ENCODE measurements around the gene APOBEC3A.

The APOBEC3A gene

GRCh38 chr22:38957046-38957770 is at the start of gene APOBEC3A:
Gene APOBEC3A (plus strand): TSS chr22:38957609. CDS start chr22:38957692, 83 bp downstream.
- no peak for DNase-seq

GRCh38 chr22:38907767-38908166 is 49.6 kb upstream of the APOBEC3A start:
- no peak for DNase-seq

DNA sequence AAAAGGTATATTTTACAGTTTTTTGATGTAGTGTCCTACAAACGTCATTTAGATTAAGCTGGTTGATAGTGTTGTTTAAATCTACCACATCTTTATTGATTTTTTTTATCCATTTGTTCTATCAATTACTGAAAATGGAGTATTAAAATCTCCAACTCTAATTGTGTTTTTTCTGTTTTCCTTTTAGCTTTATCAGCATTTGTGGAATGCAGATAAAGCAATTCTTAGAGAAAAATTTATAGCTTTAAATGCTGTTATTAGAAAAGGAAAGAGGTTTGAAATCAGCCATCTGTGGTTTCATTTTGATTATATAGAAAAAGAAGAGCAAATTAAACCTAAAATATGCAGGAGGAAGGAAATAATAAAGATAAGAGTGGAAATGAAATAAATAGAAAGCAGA is 46.0 kb upstream of the APOBEC3A start:
- no peak for DNase-seq

DNA sequence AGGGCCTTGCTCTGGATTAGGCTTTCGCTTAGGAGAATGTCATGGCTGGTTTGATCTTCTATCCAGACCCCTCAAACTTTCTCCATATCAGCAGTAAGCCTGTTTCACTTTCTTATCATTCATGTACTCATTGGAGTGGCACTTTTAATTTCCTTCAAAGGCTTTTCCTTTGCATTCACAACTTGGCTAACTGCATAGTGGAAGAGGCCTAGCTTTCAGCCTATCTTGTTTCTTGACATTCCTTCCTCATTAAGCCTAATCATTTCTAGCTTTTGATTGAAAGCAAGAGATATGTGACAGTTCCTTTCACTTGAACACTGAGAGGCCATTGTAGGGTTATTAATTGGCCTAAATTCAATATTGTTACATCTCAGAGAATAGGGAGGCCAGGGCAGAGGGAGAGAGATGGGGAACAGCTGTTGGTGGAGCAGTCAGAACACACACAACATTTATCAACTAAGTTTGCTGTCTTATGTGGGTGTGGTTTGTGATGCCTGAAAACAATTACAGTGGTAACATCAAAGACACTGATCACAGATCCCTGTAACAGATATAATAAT is 37.7 kb upstream of the APOBEC3A start:
- peak; percentile 83 for DNase-seq

DNA sequence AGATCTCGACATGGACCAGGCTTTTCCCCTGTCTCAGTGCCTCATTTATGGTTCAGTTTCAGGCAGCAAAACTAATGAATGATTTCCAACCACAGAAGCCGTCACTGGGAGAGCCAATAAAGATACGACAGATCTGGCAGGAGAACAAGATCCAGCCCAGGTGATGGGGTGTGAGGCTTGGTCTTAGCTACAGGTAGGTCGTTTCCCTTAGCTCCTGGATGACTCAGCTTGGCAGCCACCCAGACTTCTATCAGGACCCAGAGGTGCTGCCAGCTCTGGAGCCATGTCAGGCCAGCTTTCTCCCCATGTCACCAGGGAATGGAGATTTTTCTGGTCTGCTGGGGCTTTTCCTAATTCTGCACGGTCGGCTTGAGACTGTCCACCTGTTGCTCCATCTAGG is 36.3 kb upstream of the APOBEC3A start:
- DNase-seq = no peak

GRCh38 chr22:38921806-38922205 is 35.6 kb upstream of the APOBEC3A start:
- DNase-seq = no peak

DNA sequence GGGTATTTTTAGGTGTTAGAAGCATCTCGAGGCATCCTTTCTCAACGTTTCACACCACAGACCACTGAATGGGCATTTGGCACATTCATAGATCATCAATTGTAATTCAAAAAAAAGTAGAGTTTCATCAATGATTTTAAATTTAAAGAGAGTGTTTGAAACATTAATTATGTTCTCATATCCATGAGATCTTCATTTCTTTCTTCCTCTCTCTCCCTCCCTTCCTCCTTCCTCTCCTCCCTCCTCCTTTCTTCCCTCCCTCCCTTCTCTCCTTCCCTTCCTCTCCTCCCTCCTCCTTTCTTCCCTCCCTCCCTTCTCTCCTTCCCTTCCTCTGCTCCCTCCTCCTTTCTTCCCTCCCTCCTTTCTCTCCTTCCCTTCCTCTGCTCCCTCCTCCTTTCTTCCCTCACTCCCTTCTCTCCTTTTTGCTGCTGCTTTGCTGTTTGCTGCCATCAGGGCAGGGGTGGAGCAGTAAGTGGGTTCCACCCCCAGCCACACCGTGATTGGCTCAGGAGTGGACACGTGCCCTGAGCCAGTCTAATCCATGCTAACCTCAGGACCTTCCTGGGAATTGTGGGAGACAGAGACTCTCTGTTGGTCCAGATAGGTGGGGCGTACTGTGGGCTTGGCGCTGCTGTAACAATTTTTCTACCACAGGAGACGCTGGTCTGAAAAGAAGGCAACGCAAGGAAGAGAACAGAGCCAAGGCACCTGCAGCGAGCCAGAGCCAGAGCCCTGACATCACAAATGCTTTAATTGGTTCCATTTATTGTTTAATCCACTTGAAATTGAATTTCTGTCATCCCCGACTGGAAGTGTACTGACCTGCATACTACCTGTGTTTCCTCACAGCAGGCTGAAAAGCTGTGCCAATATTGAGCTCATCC is 33.7 kb upstream of the APOBEC3A start:
- peak; percentile 78 for DNase-seq

- DNase-seq = peak; percentile 87
Measured at GRCh38 chr22:38924347-38924952, 33.0 kb upstream of the APOBEC3A start.

GRCh38 chr22:38925571-38926041 is 31.8 kb upstream of the APOBEC3A start:
- no peak for DNase-seq

- peak; percentile 86 for DNase-seq
Measured at GRCh38 chr22:38927033-38927781, 30.2 kb upstream of the APOBEC3A start.

DNA sequence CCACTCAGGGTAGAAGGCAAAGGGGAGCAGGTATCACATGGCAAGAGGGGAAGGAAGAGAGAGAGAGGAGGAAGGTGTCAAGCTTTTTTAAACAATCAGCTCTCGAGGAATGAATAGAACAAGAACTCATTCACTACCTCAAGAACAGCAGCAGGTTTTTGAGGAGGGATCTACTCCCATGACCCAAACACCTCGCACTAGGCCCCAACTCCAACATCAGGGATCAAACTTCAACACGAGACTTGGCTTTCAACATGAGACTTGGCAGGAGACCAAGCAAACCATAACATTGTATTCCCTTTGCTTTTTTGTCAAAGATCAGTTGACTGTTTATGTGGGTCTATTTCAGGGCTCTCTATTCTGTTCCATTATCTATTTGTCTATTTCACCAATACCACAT is 26.9 kb upstream of the APOBEC3A start:
- no peak for DNase-seq

DNA sequence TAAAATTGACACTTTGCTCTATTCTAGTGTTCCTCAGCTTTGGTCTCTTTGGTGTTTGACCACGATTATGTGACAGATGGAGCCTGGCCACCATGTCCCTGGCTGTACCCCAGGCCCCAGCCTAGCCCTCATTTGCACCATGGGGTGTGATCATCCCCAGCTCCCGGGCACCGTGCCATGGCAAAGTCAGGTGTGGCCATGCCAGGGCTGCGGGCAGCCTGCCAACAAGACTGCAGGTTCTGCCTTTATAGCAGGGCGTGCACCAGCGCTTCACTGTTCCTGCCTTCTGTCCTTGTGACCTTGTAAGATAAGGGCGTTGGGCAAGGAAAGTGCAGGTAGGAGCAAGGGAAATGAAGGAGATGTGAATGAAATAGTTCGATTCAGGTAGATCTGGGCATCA is 22.4 kb upstream of the APOBEC3A start:
- no peak for DNase-seq

- DNase-seq = no peak
Measured at GRCh38 chr22:38935616-38936015, 21.8 kb upstream of the APOBEC3A start.

GRCh38 chr22:38936562-38936961 is 20.8 kb upstream of the APOBEC3A start:
- no peak for DNase-seq

GRCh38 chr22:38937036-38937435 is 20.4 kb upstream of the APOBEC3A start:
- no peak for DNase-seq

GRCh38 chr22:38937541-38937940 is 19.9 kb upstream of the APOBEC3A start:
- no peak for DNase-seq

- DNase-seq = no peak
Measured at GRCh38 chr22:38938221-38938620, 19.2 kb upstream of the APOBEC3A start.

DNA sequence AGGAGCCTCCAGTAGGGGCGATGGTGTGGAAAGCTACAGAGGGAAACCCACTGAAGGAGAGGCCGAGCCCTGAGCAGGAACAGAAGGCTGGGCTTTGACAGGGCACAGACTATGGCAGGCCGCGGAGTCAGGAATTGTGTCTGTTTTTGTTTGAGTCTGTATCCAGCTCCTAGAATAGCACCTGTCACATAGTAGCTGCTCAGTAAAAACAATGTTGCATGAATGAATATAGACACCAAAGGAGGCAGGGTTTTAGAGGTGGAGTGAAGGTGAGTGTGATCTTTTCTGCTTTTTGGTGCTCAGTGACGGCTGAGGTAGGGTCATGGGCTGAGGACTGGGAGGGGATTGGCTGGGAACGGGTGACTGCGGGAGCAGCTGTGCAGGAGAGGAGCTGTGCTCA is 18.5 kb upstream of the APOBEC3A start:
- no peak for DNase-seq

DNA sequence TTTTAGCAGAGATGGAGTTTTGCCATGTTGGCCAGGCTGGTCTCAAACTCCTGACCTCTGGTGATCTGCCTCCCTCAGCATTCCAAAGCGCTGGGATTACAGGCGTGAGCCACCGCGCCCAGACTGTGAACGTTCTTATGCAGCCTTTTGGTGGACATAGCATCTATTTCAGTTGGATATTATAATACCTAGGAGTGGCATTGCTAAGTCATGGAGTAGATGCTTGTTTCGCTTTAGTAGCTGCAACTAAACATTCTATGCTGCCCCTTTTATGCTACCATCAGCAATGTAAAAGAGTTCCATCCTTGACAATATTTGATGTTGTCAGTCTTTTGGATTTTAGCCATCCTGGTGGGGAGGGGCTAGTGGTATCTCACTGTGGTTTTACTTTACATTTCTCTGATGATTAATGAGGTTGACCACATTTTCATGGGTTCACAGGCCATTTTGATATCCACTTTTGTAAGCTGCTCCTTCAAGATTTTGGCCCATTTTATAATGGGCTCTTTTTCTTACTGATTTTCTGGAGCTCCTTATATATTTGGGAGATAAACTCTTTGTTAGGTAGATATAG is 16.5 kb upstream of the APOBEC3A start:
- no peak for DNase-seq

DNA sequence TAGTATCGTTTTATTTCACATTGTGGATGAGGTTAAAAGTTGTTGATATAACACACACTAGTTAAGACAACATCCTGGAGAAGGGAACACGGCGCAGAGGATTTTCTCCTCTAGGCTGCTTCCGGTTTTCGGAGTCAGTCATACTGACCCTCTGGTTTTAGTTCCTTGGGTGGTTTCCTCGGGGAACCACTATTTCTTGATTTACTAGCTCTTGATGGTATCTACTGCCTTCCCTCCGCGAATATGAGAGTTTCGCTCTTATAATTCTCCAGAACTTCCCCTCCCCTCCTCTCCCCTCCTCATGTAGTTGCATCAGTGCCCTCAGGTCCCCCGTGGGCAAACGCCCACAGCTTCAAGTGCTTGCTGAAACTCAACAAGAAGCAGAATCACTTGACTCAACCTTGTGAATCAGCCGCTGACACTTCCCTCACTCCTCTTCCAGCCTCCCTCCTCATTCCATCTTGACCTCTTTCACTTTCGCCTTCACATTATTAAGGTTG is 15.9 kb upstream of the APOBEC3A start:
- no peak for DNase-seq

GRCh38 chr22:38942702-38943101 is 14.7 kb upstream of the APOBEC3A start:
- DNase-seq = no peak

DNA sequence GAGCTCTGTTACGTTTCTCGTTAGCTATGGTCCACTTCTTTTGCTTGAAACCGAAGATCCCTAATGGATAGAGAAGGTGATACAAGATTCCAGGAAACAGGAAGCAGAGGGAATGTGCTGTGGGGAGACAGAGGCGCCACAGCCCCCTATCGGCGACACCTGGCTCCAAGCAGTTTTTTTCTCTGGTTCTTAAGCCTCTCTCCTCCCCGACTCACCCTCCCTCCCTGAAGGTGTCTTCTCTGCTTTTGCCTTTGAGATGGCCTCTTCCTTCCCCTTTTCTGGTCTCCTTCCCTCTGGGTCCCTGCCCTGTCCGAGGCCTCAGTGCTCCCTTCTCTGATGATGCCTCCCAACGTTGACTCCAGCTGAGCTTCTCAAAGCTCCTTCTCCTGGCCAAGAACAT is 14.2 kb upstream of the APOBEC3A start:
- DNase-seq = no peak

All from eye (tissue), 1 donor.